Stimulated activated CD4-positive, alpha-beta T cell treated with anti-CD3 and anti-CD28 coated beads, Interleukin-4, amount 100 ng/mL, for 4 hours (primary cell): ENCODE measurements around the gene CTIF.
"Not testable (repeated sequence)": the region's sequence is repeated elsewhere in the genome, so short reads cannot be mapped to it uniquely, and the experiment has no call there.

Experiments
- DNase-seq, 2 experiments: peaks; one replicate each; pipeline ENCODE4 v3.0.0-alpha.2; 2020

Gene CTIF

DNA sequence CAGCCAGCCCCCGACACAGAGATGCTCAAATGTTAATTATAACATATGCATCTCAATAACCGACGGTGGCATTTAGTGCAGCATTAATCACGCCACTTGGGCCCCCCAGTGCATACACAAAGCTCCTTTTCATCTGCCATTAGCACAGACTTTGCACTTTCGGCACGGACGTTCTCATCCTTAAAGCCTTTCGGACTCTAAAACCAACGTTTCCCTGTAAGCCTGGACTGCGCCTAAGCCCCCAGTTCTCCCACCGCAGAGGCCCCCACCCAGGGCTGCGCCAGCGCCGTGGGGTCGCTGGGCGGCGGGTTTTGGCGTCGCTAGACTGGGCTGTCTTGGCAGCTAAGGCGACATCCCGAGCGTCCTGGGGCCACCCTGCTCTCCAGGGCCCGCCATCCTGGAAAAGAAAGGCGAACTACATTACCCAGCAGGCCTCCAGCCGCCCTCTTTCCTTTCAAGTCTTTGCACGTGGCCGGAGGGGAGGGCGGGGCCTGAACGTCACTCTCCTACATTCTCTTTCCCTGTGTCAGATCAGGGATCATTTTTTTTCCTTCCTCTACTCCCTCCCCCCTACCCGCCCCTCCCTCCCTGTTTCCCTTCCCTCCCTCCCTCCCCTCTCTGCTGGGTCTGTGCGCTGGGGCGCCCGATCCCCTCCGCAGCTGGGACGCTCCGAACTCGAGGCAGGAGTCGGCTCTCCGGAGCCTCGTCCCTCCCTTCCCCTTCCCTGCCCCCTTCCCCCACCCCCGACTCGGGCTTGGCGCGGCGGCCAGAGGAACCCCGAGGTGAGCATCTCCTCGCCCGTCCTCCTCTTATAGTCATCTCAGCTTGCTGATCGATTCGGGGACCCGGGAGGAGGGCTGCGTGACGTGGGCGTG is at the start of gene CTIF:
Gene CTIF, plus strand, starts transcription at position 501 of the 875 bp plus-strand sequence. CDS start 80,535 bp downstream, outside the sequence.
- DNase-seq, result peak; percentile 64

- no peak for DNase-seq
These were observed 48.1 kb upstream of the CTIF start for GRCh38 chr18:48490641-48491293.

- DNase-seq, result no peak
These were observed 46.0 kb upstream of the CTIF start for GRCh38 chr18:48492880-48493279.

DNA sequence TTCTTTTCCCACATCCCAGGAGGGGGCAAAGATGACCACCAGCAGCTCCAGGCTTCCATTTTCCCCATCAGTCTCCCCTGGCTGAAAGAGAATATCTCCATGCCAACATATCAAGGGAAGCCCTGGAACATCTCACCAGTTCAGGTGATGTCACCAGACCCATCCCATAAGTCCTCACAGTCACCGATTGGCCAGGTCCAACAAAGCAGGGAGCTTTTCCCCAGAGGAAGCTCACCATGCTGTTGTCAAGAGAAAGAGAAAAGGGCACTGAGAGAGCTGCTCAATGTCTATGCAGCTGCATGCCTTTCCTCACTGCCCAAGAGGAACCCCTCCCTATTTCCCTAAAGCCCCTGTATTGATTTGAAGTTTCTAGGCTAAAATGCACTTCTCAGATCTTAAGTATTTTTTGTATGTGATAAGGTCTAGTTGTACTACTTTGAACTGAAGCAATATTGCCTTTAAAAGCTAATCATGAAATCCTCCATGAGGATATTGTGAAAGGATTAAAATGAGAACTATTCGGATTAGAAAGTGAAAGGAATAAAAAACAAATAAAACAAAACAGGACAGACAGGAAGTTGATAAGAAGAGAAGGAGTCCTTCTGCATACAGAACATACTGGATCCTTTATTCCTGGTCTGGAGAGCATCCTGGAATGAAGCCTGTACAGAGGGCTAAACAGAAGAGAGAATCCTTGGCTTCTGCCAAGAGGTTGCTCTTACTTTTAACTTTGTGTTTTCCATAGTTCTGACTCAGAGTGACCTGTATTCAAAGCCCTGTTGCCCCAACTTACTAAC is 45.2 kb upstream of the CTIF start:
- DNase-seq, result no peak

GRCh38 chr18:48497863-48498262 is 41.0 kb upstream of the CTIF start:
- no peak for DNase-seq

- no peak for DNase-seq
These were observed 38.3 kb upstream of the CTIF start for GRCh38 chr18:48500517-48500916.

DNA sequence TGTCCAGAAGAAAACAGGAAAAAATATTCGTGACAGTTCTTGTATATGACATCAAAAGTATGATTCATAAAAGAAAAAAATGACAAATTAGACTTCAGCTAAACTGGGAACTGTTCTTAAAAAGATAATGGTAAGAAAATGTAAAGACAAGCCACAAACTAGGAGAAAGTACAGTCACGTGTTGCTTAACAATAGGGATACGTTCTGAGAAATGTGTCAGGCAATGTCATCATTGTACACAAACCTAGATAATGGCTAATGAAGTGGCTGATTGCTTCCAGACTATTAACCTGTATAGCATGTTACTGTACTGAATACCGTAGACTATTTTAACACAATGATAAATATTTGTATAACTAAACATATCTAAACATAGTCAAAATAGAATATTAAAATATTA is 35.9 kb upstream of the CTIF start:
- no peak for DNase-seq

- no peak for DNase-seq
These were observed 34.0 kb upstream of the CTIF start for GRCh38 chr18:48504819-48505218.

GRCh38 chr18:48506983-48507568 is 31.8 kb upstream of the CTIF start:
- DNase-seq, result not testable (repeated sequence)

DNA sequence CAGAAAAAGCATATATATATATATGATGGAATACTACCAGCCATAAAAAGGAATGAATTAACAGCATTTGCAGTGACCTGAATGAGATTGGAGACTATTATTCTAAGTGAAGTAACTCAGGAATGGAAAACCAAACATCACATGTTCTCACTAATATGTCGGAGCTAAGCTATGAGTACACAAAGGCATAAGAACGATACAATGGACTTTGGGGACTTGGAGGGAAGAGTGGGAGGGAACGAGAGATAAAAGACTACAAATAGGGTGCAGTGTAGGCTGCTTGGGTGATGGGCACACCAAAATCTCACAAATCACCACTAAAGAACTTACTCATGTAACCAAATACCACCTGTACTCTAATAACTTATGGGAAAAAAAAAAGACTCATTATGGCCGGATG is 26.3 kb upstream of the CTIF start:
- DNase-seq, result not testable (repeated sequence)

DNA sequence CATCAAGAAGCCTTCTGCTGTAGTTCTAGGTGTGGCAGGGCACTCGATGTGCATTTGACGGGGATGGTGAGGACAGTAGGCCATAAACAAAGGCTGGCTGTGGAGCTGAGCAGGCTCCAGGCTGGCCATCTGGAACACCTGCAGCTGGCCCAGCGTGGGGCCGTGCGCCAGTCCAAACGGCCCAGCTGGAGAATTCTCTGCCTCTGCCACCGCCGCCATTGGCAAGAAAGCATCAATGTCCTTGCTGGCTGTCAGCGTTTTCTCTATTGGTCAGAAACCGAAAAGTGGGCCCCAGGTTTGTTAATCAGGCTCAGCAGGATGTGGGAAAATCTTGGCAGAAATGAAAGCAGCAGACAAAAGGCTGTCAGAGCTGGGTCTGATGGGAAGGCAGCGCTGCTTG is 24.0 kb upstream of the CTIF start:
- no peak for DNase-seq

GRCh38 chr18:48517048-48517447 is 21.8 kb upstream of the CTIF start:
- no peak for DNase-seq

- DNase-seq, result no peak
These were observed 19.3 kb upstream of the CTIF start for GRCh38 chr18:48519431-48520100.

- no peak for DNase-seq
These were observed 17.1 kb upstream of the CTIF start for GRCh38 chr18:48521723-48522122.

- no peak for DNase-seq
These were observed 13.2 kb upstream of the CTIF start for GRCh38 chr18:48525671-48526070.

DNA sequence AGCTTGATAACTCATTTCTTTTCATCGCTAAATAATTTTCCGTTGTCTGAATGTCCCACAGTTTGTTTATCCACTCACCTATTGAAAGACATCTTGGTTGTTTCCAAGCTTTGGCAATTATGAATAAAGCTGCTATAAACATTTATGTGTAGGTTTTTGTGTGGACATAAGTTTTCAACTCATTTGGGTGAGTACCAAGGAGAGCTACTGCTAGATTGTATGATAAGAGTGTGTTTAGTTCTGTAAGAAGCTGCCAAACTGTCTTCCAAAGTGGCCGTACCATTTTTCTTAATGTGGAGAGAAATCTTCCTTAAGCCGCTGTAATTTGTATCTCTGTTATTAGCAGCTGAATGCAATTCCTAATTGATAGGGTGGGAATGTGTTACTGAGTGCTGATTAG is 11.4 kb upstream of the CTIF start:
- no peak for DNase-seq

- DNase-seq, result no peak
These were observed 10.0 kb upstream of the CTIF start for GRCh38 chr18:48528861-48529260.

GRCh38 chr18:48529796-48530195 is 9.0 kb upstream of the CTIF start:
- DNase-seq, result no peak

GRCh38 chr18:48530399-48531081 is 8.3 kb upstream of the CTIF start:
- no peak for DNase-seq

- DNase-seq, result no peak
These were observed 7.8 kb upstream of the CTIF start for GRCh38 chr18:48531082-48531403.

DNA sequence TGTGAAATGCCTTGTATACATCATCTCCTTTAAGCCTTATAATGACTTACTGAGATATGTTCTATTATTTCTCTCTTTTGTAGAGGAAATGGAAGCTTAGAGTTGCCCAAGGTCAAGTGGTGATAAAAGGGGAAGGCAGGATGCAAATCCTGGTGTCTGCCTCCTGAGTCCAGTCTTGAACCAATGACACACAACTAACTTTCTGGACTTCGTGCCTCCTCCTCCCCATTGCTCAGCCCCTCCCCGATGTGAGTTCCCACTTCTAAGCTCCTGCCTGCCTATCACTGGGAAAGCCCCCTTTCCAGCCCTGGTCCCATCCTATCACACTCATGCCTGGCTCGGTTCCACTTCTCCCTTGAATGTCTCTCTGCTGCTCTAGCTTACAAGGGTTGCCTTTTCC is 6.9 kb upstream of the CTIF start:
- no peak for DNase-seq
